GM18868 (cell line): ENCODE results near the gene B4GALT2.

Experiments
- ATAC-seq: cut with Tn5 transposase; IDR thresholded peaks from one replicate; pipeline ENCODE4 v1.9.1; 2021; ENCODE audit warnings: mild to moderate bottlenecking, moderate library complexity; ENCODE audit not compliant: unreplicated experiment

Gene B4GALT2

DNA sequence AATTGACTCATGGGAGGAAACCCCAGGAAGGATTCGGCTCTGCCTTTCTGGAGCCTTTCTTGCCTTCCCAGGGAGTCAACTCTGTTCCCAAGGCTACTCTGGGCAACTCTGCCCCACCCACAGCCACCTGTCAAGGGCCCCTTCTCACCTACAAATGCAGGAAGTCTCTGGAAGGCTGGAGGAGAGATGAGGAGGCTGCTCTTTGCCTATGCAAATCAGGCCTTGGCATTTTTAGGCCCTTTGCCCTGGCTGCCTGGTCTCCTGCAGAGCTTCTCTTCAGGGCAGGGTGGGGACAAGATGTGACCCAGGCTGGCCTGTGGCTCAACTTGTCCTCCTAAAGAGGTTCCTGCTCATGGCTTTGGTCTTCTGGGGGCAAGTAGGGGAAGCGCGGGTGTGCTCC is 46.8 kb downstream of the B4GALT2 start:
- no peak for ATAC-seq

DNA sequence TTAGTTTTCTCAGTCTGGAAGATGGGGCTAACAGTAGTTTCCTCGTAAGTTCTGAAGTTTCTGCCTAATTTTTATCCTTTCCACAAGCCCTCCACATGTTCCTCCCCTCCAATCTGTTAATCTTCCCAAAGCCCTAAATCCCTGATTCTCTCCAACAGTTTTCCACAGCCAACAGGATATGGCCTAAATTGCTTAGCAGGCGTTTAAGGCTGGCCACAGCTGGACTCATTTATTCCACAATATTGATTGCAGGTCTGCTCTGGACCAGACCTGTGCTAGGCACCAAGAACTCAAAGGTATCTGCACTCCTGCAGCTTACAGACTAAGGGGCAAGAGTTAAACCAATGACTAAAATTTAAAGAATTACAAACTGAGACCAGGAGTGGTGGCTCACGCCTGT is 48.3 kb downstream of the B4GALT2 start:
- no peak for ATAC-seq

DNA sequence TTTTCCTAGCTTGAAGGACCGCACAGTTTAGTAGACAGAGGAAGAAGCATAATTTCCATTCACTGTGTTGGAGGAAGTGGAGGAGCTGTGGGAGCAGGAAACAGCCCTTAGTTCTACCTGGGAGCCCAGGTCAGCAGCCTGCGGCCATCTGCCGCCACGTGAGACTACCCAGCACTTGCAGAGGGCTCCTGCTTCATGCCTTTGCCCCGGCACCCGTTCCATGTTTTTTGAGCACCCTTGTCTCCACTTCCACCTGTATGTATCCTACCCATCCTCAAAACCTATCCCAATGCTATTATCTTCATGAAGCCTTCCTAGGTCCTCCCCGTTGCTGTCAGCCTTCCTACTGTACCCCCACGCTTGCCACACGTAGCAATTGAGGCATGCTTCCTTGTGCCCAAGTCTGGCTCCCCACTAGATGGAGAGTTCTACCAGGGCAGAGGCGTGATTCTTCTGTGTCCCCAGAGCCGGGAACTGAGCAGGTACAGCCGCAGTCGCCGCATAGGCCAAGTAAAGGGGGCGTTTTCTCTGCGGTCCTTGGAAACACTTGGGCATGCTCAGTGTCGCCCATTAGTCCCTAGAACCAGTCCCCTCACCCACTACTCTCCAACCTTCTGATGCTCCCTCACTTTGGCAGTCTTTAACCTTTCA is 50.4 kb downstream of the B4GALT2 start:
- peak; percentile 33 for ATAC-seq

DNA sequence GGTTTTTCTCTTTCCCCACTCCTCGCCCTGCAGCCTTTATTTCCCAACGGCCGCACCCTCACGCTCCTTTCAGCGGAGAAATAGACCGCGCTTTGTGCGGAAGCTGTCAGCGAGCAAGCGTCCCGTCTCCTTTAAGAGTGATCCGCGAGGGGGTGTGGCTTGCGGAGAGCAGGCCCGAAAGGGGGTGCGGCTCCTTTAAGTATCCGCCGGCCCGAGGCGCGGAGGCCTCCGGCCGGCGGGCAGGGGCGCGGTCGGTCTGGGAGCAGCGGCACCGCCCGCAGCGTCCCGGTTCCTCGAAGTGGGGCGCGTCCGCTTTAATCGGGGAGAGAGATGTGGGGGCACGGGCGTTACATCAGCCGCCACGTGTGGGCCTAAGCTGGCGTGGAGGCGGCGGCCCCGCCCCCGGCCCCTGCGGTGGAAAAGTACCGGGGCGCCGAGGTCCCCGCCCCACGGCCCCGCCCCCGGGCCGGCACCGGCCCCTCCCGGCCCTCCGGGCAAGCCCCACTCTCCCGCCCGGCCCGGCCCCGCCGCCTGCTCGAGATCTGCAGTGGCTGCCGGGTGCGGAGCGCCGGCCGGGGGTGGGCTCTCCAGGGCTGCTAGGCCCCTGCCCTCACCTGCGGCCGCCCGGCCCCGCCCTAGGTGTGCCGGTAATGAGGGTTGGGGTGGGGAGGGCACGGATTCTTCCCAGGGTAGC is 51.0 kb downstream of the B4GALT2 start:
- peak; percentile 90 for ATAC-seq

DNA sequence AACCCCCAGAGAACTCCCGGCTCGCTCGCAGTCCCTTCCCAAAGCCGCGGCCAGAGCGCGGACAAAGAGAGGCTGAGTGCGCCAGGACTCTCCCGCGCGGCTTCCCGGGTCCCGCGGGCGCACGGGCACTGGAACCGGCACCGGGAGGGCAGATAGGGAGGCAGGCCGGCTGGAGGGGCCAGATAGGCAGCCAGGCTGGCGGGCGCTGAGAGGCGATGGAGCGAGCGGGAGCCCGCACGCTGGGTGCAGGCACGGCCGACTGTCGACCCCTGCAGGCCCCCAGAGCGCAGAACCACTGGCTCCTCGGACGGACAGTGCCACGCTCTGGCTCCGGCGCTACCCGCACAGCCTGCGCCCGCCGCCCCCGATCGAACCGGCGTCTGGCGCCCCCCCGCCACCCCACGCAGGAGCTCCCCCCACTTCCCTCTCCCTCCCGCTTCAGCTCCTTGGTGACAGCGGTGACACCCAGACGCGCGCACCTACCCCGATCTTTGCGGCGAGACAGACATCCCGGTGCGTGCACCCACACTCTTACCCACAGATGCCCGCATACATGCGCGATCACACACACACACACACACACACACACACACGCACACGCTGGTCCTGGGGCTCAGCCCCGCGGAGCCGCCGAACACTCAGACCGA is 51.7 kb downstream of the B4GALT2 start:
- ATAC-seq, result peak; percentile 16

DNA sequence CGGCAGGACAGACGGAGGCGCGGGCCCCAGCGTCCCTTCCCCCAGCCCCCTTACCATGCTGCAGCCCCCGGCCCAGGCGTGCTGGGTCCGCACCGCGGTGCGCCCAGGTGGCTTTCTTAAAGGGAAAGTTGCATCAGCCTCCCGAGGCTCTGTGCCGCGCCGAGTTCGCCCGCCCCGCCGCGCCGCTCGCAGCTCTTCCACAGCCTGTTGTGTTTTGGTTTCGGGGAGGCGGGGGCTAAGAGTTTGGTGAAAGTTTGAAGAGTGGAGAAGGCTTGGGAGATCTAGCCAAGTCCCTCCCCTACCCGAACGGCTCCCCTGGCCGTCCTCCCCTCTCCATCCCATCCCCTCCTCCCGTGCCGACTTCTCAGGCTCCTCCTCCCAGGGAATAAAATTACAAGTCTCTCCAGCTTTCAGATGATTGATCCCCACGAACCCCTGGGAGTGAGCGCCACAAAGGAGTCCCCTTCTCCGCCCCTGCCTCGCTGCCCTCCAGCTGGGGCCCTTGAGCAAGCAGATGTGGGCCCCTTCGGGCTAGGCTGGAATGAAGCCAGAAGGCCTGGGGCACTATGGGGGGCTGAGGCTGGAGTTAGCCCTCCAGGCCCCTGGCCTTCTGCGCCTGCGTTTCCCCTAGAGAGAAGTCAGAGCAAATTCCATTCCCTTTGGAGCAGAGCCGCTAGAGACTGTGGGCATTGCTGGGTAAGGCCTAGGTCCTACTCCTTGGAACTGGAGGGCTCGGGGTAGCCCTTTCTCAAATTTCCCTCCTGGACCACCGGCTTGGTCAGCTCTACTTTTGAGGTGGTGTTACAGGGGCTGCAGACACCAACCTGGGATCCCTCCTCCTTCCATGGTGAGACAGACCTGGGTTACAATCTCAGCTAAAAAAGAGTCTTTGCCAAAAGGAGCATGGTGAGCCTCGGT is 52.5 kb downstream of the B4GALT2 start, which contains the start of gene SLC6A9:
TSS of gene SLC6A9 (minus strand) at position 211 of the 918 bp plus-strand sequence. CDS start 7,185 bp downstream, outside the sequence.
- no peak for ATAC-seq

DNA sequence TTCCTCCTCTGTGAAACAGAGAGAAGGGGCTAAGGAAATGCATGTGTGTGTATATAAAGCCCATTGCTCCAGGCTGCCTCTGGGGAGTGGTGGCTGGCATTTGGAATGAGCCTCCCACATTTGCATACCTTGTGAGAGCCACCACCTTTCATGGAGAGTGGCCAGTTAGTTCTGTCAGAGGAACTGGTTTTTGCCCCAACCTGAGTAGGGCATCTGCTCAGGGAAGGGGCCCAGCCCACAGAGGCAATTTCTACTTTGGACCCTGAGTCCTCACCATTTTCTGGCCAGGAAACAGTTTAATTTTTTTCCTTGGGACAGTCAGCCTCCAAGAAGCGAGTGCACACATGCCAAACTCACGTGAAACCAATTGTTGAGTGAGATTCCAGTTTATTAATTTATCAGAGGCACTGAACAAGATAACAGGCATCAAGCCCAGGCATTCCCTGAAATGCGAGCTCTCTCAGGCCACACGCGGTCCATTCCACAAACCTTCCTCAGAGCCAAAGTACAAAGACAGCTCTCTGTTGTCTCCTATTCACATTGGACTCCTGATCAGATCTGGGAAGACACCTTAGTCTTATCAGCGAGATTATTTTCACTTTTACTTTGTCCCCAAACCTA is 53.3 kb downstream of the B4GALT2 start:
- no peak for ATAC-seq

DNA sequence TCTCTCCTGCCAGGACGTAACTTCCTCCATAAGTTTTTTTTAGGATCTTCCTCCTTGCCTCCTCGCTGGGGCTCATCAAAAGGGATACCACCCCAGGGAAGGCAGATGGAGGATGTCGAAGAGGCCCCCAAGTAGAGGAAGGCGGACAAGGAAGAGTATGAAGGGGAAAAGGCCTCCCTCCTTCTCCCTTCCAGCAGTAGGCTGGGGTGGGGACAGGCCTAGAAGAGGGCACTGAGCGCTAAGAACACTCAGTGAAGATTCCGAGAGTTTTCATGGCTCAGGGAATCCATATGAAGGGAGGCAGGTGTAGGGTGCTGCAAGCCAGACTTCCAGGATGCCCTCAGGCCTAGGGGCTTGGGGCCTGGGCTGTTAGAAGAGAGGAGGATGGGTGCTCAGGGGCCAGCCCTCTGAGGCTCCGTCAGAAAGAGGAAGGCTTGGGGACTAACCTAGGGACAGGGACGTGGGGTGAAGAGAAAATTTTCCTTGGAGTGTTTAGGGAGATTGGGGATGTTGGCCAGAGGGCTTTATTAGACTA is 54.1 kb downstream of the B4GALT2 start:
- ATAC-seq, result no peak

DNA sequence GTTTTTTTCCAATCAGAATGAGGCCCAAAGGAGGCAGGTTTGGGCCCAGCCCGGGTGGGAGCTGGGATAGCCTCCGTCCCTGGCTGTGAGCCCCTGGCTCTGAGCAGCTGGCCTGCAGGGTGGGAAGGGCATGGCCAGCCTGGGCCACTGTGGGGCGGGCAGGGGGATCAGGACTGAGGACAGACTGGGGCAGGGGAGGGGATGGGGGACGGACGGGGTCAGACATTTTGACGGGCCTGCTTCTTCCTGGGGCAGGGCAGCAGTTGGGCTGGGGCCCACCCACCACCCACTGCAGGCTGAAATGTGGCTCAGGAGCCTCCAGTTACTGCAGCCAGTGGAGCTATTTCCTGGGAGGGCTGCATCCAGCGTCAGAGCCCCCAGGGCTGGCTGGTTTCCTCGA is 54.7 kb downstream of the B4GALT2 start:
- ATAC-seq, result no peak

DNA sequence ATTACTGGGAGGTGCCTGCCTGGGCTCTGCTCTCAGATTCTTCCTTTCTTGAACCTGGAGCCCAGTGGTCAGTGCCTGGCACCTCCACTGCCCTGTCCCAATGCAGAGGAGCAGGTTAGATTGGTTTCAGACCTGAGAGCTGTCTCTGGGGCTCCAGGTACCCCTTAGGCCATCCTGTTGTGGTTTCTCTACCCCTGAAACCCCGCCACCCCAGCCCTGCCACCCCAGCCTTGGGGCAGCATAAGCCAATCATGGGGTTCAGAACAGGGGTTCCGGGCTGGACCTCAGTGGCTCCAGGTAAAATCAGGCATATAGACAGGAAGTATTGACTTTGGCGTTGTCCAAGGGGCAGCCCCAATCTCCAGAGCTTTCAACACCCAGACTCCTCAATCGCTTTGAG is 55.4 kb downstream of the B4GALT2 start:
- ATAC-seq, result no peak

DNA sequence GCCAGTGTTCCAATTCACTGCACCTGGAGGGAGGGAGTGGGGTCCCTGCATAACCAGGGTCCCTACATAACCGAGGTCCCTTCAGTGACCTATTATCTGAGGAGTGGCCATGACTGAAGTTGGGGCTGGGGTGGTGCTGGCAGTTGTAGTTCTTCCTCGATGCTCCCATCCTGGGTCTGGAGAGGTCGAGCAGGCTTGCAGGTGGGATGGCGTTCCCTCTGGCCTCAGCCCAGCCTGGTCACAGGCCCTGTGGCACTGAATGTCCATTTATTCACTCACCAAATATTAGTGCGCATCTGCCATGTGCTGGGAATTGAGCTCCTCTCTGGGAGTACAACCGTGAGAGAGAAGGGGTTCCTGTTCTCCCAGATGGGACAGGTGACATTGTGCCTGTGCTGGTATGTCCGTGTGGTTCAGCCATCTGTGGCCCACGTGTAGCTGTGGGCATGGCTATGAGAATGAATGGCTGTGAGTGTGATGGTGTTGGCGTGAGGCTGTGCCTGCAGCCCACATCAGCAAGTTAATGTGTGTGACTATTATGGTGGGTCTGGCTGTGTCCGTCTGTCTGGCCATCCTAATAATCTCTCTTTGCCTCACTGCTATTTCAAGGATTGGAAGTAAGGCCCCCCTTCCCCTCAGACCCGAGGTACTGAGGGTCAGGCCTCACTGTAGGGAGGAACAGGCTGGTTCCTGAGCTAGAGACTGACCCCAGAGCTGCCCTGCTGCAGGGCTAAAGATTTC is 56.1 kb downstream of the B4GALT2 start:
- ATAC-seq, result no peak

DNA sequence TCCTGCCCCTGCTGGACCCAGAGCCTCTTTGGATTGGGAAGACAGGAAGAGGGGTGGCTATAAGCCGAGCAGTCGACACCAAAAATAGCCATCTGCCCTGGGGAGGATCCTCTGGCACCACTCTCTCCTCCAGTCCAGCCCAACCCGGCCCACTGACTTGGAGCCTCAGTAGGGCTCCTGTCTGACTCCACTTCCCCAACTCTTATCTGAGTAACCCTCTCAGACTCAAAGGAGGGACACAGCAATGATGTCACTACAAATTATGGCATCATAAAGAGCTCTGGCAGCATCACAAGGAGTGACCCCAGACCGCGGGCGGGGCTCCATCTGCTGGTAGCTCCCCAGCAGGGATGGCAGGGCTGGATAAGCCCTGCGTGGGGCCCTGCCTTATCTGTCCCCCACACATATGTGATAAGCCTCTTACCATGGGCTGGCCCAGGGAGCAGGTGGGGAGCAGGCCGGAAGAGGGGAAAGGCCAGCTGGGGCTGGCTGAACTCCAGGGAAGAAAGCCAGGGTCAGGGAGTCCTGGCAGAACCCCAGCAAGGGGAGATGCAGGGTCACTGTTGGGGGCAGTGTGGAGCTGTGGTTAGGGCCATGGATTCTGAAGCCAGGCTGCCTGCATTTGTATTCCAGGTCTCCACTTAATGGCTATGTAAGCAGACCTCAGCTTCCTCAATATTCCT is 56.9 kb downstream of the B4GALT2 start:
- ATAC-seq, result no peak

DNA sequence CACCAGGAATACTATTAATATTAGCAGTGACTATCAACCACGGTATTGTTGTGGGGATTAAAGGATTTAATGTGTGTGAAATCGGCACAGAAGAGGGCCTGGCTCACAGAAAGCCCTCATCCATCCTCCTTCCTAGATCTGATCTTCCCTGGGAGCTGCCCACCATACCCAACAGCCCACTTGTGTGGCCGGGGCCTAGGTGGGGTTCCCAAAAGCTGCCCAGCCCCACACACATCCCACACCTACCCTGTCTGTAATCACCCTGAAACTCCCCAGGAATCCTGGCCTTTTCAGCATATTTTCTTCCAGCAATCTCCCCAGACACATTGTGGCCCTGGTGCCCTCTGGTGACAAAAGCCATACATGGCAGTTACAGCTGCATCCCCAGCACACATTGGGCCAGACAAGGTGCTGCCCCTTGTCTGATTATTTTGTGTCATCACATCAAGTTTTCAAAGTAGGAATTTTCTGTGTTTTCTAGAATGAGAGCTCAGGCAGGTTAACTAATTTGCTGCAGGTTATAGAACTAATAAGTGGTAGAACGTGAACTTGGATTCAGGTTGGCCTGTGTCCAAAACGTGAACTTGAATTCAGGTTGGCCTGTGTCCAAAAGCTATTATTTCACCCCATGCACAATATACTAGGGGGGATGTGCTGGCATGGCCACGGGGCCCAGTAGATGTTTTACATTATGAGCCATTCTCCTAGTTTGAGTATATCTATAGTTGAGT is 57.6 kb downstream of the B4GALT2 start:
- ATAC-seq, result peak; percentile 46

DNA sequence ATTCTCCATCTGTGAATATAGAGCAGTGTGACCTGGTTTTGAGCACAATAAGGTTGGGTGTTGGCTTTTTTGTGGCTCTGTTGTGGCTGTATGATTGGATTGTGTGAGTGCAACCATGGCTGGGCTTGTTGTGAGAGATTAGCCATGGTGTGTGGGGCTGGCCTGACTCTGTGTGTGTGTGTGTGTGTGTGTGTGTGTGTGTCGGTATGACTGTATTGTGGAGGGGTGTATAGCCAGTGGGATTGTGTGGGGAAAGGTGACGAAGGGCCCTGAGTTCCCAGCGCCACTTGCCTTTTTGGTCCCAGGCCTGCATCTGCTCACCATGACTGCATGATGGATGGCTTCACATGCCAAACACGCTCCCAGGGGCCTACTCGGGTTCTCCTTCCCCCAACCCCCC is 58.1 kb downstream of the B4GALT2 start:
- no peak for ATAC-seq

DNA sequence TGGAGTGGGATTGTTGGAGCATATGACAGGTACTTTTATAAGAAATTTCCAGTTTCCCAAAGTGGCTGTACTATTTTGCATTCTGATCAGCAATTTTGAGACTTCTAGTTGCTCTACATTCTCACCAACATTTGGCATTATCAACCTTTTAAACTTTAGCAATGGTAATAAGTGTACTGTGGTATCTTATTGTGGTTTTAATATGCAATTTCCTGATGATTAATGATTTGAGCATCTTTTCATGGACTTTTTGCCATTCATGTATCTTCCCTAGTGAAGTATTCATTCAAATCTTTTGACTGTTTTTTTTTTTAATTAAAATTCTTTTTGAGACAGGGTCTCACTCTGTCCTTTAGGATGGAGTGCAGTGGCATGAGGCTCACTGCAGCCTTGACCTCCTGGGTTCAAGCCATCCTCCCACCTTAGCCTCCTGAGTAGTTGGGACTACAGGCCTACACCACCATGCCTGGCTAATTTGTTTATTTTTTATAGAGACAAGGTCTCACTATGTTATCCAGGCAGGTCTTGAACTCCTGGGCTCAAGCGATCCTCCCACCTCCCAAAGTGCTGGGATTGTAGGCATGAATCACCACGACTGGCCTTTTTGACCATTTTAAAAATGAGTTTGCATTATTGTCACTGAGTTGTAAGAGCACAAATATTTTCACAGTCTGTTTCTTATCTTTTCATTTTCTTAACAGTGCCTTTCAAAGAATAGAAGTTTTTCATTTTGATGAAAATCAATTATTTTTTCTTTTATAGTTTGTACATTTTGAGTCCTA is 60.1 kb downstream of the B4GALT2 start:
- no peak for ATAC-seq

DNA sequence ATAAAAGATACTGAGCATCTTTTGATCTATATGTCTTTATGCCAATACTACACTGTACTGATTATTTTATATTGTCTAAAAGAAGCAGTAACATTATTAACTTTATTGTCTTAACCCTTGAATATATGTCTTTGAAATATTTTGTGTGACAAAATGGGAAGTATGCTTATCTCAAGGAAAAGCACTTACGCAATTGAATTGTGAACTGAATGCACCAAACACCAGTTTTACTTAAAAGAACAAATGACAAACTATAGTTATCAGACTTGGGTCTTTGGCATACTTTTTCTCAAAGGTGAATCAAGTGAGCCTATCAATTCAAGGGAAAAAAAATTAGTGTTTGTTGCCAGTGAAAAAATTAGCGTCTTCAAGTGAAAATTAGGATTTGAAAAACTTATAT is 61.4 kb downstream of the B4GALT2 start:
- ATAC-seq, result no peak
